GM18858 (cell line): ENCODE measurements around the gene ULBP3.
"Not testable (repeated sequence)": the region's sequence is repeated elsewhere in the genome, so short reads cannot be mapped to it uniquely, and the experiment has no call there.

Source experiments
- ATAC-seq: cut with Tn5 transposase; IDR thresholded peaks from one replicate; pipeline ENCODE4 v1.9.1; 2021; ENCODE audit not compliant: unreplicated experiment

Gene ULBP3

DNA sequence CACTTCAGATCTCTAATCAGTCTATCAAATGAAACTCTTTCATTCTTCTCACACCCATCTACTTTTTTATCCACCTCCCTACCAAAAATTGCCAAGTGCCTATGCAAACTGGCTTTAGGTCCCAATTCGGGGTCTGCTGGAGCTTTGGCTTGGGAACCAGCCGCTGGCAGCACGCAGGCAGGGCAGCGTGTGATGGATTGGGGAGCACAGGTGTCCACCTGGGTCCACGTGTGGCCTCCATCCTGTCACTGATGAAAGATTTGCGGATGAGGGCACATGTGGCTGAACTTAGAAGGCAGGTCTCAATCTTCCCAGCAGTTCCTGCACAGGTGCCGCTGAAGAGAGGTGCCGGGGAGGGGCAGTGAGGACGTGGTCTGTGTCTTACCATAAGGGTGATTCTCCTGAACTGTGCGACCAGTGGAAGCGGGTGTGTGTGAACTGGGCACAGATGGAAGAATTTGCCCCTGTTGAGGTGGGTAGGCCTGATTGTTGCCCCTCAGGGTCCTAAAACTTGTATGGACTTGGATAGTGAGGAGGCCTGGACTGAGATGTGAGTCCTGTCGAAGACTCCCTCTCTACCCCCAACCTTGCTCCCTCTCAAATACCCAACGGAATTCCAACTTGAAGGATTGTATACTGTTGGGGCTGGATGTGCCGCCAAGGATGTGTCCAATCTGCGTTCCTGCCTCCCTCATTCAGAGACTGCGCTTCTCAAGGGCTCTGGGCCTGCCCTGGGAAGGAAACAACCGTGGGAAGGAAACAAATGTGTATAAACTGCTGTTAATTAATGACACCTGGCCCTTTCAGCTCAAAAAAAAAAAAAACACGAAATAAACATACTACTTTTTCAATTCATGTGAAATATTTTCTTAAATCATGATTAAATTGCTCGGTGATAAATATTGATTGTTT lies 25.2 kb downstream of the ULBP3 start:
- ATAC-seq: no peak

DNA sequence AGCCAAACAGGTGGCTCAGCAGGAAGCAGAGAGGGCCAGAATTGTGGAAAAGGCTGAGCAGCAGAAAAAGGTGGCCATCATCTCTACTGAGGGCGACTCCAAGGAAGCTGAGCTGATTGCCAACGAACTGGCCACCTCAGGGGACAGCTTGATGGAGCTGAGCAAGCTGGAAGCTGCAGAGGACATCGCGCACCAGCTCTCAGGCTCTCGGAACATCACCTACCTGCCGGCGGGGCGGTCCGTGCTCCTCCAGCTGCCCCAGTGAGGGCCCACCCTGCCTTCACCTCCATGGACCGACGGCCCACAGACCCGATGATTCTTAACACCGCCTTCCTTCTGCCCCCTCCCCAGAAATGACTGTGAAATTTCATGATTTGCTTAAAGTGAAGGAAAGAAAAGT lies 25.8 kb downstream of the ULBP3 start:
- no peak for ATAC-seq

DNA sequence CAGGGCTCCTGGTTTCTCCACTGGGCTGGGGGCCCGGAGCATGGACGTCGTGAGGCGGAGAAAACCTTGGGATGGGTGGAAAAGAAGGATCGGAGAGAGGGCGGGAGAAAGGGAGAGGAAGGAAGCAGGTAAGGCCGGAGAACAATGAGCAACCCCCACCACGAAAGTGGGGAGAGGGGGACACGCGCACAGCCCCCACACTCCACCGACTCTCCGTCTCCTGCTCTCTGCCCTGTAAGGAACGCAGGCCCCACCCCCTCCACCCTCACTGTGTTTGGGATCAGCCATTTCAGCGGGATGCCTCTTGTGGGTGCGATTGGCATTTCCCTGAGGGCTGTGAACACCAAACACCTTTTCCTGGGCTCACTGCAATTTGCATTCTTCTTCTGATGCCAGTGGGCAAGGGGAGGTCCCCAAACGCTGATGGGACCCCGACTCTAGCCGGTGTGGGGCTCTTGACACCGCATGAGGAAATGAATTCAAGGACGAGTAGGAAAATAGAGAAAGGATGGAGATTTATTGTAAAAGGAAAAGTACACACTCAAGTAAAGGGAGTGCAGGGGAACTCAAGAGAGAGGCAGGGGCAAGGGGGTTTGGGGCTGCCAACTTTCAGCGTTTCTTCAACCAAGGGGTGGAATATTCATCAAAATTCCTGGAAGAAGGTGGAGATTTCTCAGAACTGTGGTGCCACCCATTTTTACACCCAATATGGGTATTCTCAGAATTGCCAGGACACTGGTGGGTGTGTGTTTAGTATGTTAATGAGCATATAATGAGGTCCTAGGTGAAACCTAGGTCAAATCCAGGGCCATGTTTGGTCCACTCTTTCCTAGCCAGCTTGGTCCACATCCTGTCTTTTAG lies 30.5 kb downstream of the ULBP3 start:
- ATAC-seq: no peak

GRCh38 chr6:150037526-150038201 lies 31.3 kb downstream of the ULBP3 start:
- ATAC-seq: no peak

- no peak for ATAC-seq
Observed at GRCh38 chr6:150036081-150036480, 32.8 kb downstream of the ULBP3 start.

DNA sequence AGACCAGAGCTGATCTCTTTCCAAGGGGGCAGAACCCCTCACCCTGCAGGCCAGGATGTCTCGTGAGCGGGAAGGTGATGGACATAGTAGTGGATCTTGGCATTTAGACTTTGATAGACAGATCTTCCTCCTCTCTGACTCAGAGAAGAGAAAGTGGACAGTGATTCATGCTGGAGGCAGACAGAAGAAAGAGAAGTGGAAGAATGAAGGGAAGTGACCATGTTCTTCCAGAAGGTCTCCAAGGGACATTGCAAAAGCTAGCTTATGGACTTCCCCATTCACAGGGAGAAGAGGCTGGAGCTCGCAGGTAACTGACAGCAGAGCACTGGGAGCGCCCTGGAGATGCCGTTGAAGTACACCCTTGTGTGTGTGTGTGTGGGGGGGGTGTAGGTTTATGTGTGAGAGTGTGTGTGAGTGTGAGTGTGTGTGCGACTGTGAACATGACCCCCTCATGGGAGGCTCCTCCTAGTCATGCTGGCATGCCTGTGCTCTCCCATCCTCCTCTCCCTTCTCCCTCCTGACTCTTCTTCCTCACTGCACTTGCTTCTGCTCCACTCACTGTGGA lies 35.6 kb downstream of the ULBP3 start:
- ATAC-seq: no peak

DNA sequence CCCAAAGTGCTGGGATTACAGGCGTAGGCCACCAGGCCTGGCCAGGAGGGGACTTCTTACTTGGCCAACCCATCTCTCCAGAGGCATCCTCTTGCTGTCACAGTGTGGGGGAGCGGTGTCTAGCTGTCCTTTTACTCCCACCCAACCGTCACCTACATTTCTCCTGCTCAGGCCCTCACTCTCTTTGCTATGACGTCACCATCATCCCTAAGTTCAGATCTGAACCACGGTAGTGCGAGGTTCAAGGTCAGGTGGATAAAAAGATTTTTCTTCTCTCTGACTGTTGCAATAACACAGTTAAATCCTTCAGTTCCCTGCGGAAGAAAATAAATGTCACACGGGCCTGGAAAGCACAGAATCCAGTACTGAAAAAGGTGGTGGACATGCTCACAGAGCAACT lies 36.3 kb downstream of the ULBP3 start:
- ATAC-seq: no peak

DNA sequence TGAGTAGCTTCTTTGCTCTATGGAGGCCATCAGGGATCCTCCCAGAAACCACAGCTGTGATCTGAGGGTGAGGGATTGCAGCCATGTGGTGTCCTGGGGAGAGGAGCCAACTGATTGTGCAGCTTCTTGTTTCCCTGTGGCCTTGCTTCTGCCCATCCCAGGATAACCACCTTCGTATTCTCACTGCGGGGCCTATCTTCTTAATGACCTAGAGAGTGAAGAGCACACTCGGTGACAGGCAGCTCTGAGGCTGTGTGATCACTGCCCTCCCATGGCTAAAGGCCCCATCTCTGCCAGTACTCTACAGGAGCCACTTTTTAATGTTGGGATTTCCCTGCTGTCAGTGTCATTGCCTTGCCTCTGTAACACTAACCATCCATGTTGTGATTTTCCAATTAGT lies 38.3 kb downstream of the ULBP3 start:
- no peak for ATAC-seq

DNA sequence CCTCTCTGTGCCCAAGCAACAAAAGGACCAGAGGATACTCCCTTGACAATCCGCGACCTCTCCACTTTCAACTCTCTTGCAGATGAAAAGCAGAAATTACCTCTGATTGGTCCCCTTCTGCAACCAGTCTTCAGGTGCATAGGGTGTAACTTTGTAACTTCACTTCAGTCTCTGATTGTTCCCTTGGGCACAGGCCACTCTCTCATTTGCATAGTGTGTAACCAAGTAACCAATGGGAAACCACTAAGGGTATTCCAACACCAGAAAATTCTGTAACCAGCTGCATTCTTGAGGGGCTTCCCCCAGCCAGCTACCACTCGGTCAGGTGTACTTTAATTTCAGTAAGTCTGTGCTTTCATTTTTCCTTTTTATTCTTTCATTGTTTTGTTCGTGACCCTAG lies 39.2 kb downstream of the ULBP3 start:
- ATAC-seq: no peak

GRCh38 chr6:150029276-150029675 lies 39.6 kb downstream of the ULBP3 start:
- ATAC-seq: no peak

DNA sequence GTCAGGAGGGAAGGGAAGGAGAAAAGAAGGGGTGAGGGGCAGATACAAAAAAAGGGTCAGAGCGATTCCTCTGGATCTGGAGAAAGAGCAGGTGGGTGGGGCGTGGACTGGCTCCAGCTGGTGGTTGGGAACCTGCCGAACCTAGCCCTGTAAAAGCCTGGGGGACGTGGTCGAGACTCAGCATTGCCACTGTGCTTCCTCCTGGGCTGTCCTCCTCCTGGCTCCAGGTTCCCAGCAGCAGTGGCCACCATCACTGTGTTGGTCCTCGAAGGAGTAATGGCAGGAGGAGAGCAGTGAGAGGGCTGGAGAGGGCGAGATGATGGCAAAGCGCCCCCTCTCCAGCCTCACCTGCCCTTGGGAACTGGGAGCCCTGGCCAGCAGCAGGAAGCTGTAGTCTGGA lies 40.1 kb downstream of the ULBP3 start:
- ATAC-seq: no peak

DNA sequence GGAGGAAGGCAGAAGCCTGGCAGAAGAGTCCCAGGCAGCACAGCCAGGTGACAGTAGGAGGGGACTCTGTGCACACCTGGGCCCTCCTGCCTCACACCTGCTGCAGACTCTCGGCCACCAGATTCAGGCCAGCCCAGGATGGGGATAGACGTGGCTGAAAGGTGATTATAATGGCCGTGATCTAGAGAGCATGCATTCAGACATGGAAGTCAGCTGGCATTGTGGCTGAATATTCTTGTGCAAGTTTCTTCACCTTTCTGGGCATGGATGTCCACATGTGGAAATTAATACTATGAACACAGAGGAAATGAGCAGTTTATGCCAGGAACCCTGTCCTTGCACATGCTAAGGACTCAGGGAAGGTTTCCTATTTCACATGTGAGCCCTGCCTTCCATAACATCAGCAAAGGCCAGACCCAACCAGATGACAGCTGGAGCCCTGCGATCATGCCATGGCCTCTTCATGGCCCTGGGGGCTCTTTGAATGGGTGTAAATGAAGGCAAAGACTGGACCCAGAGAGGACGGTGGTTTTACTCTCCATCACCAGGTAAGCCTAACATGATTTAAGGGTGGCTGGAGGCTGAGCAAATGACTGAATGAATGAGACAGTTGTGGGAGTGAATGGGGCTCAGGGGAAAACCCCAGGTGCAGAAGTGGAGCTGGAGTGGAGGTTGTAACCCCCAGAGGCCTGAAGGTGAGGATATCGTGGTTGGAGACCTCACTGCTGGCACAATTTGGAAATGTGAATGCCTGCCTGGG lies 40.9 kb downstream of the ULBP3 start:
- no peak for ATAC-seq

DNA sequence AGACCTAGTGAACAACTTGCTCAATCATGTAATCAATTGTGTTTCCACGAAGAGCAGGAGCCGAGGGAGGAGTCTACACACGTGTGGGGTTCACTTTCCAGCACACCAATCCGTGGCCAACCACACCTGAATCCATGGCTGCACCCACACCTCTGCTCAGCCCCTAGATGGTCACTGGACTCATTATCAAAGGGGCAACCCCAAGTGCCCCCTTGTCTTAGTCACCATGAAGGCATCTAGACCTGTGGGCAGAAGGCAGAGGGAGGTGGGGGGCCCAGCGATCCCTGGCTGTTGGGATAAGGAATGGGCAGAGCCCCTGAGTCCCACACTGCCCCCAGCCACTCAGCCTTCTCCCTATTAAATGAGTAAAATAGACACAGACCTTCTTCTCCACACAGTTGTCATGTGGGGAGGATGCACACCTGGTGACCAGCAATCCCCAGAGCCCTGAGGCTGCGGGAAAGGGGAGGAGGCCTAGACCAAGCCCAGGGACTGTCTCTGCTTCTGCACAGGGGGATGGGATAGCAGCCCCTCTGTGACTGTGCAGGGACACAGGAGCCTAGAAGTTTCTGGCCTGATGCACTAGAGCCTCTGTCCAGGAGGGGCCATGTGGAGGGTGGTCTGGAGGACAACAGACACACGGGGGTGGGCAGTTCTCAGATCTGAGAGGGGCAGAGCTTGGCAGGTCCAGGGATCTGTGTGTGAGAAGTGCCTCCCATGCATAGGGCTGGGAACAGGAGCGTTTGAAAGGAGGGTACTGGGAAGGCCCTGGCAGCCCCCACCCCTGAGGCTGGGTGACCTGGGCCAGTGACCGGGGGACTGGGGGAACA lies 41.7 kb downstream of the ULBP3 start:
- ATAC-seq: no peak

- no peak for ATAC-seq
Observed at GRCh38 chr6:150025201-150025917, 43.6 kb downstream of the ULBP3 start, which contains the start of gene RAET1L. TSS of gene RAET1L (minus strand) at chr6:150025532. CDS start at chr6:150025471, 61 bp downstream.

DNA sequence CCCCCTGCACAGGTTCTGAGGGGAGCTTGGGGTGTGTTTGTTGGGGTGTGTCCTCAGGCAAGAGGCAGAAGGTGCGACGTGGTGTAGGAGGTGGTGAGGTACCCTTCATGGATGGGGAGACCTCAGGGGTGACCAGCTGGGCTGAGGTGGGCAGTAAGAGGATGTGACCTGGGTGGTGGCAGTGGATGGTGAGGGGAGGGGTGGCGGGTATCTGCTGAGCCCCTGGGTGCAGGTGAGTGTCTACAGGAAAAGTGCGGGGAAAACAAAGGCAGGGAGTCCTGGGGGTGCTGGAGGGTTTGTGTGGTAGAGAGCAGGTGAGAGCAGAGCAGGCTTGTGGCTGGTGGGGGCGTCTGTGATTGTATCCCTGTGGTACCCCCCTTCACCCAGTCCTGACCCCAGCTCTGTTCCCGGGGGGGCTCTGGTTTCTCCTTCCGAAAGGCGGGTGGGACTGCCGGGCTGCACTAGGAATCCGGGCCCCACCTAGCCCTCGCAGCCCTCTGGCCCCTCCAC lies 44.2 kb downstream of the ULBP3 start:
- ATAC-seq: no peak

DNA sequence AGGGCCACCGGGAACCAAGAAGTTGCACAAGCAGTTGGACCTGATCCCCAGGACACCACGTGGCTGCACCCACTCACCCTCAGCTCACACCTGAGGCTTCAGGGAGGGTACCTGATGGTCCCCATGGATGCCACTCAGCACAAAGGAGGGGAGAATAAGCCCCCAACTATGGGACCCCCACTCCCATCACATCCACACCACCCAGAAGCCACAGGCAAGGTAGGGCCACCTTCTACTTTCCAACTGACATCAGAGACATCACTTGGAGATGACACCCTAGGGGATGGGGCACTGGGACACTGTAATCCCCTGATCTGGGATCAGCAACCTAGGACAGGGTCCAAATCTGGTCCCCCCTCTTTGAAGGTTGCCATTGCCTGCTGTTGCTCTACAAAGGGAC lies 44.9 kb downstream of the ULBP3 start:
- ATAC-seq: not testable (repeated sequence)

GRCh38 chr6:150021870-150022269 lies 47.1 kb downstream of the ULBP3 start:
- ATAC-seq: not testable (repeated sequence)

DNA sequence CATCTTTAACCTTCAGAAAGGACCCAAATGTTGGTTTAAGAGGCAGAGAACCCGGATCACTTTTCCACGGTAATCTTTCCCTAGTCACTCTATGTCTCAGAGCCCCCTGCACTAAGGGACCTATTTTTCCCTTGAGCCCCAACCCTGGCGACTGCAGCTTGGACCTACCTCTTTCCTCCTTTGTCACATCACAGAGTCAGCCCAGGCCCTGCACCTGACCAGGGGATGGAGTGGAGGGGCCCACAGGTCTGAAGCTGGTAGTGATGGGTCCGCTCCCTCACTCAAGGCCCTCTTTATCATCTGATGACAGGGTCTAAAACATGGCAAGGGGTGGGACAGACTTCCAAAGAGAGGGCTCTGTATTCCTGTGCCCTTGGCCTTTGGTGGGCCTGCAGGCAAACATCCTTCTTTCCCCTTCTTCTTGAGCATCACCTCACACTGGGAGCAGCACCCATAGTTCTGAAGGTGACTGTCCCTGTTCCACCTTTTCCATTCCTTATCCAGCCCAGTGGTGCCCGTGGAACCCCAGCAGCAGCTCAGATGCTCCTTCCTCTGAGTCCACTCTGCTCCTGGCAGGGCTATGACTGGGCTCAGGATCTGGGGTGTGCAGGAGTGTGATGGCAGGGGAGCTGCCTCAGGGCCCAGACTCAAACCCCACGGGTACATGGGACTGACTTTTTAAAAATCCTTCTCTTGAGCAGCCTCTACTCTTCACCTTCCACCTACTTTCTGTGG lies 49.9 kb downstream of the ULBP3 start:
- no peak for ATAC-seq
